Neural progenitor cell (in vitro differentiated cells): ENCODE measurements around the gene UBE2QL1.

ENCODE experiments used
- EZH2 ChIP-seq: fragments of 200-600 bp; sonication (generic); IDR thresholded peaks from 2 replicates; pipeline ENCODE4 v1.6.1; 2017; ENCODE audit warnings: antibody characterized with exemption, mild to moderate bottlenecking, moderate library complexity
- EZH2phosphoT487 ChIP-seq: fragments of 200-600 bp; sonication (generic); IDR thresholded peaks from 2 replicates; pipeline ENCODE4 v1.6.1; 2017; ENCODE audit warnings: antibody characterized with exemption
- TF ChIP-seq, protein P1 (sequence below): fragments of 200-600 bp; sonication (generic); IDR thresholded peaks from 2 replicates; pipeline ENCODE4 v1.5.1; 2017; ENCODE audit warnings: antibody characterized with exemption, mild to moderate bottlenecking

DNA sequence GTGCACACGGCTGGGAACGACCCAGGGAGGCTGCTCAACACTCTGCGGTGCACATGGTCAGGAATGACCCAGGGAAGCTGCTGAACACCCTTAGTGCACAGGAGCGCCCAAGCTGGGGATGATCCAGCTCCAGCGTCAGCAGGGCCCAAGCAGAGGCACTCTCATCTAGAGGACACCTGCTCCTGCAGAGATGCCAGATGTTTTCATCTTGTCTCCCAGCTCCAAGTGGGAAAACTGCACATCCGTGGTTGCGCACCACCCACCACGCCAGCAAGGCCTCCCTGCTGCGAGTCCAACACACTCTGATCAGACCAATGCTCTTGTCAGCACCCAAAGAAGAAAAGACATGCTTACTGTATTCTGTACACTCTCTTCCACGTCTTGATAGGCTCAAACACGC lies 34.1 kb downstream of the UBE2QL1 start:
- TF ChIP-seq, protein P1, sequence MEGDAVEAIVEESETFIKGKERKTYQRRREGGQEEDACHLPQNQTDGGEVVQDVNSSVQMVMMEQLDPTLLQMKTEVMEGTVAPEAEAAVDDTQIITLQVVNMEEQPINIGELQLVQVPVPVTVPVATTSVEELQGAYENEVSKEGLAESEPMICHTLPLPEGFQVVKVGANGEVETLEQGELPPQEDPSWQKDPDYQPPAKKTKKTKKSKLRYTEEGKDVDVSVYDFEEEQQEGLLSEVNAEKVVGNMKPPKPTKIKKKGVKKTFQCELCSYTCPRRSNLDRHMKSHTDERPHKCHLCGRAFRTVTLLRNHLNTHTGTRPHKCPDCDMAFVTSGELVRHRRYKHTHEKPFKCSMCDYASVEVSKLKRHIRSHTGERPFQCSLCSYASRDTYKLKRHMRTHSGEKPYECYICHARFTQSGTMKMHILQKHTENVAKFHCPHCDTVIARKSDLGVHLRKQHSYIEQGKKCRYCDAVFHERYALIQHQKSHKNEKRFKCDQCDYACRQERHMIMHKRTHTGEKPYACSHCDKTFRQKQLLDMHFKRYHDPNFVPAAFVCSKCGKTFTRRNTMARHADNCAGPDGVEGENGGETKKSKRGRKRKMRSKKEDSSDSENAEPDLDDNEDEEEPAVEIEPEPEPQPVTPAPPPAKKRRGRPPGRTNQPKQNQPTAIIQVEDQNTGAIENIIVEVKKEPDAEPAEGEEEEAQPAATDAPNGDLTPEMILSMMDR = no peak
- TF ChIP-seq EZH2 (no peak), EZH2phosphoT487 (no peak)
